ENCODE data around the gene FLT1. TPM values are rescaled to one million over a fixed set of nuclear protein-coding genes. Genes with fewer than 3 reads are reported as not detected.

The FLT1 gene
- total and polyA plus RNA-seq, 11 donors: 13.1 to 73.2 (median 41.1) TPM

GRCh38 chr13:28327373-28328270 lies 167.3 kb downstream of the FLT1 start:
- intact Hi-C loops (cut with DNase I): loop anchor here in 6 of 10 donors (5.0 to 10.0 kb wide), 6 partner anchors 97 to 470 kb away; partner anchors contain the start of gene FLT1 (in 1 of the 6)
- ATAC-seq: no peak
- Histone ChIP-seq H3K36me3 (peaks cover 0 to 32% (median 6%) of the 10 kb centered on the region in 9 donors), H3K4me3 (no peak overlapping the region), H3K27me3 (no peaks in the 10 kb centered on the region), H3K4me1 (peaks cover 4 to 43% (median 27%) of the 10 kb centered on the region in 12 donors), H3K27ac (no peak overlapping the region), H3K9me3 (no peaks in the 10 kb centered on the region)
- WGBS, 4 donors: 90 to 93% (median 91%) methylated on average over 14 of the region's 14 CpGs
- DNase-seq: no peak
- no peak for TF ChIP-seq POLR2A (IDR thresholded peaks at IDR 0.05)
- TF ChIP-seq CTCF (IDR thresholded peaks at IDR 0.05): no peak

GRCh38 chr13:28326056-28326455 lies 168.9 kb downstream of the FLT1 start:
- no peak overlapping the region for H3K4me3 ChIP-seq
- no peak for DNase-seq
- no peak for ATAC-seq
- 72 to 87% (median 80%) methylated on average over 2 of the region's 2 CpGs for WGBS, 4 donors
- TF ChIP-seq POLR2A (IDR thresholded peaks at IDR 0.05): no peak
- no peak for TF ChIP-seq CTCF (IDR thresholded peaks at IDR 0.05)
- no peaks in the 10 kb centered on the region for H3K27me3 ChIP-seq
- H3K36me3 ChIP-seq: peaks cover 0 to 22% (median 0%) of the 10 kb centered on the region in 9 donors
- peak overlapping the region in 1 of 12 donors; percentile 1 for H3K27ac ChIP-seq
- intact Hi-C loops (cut with DNase I): loop anchor here in 6 of 10 donors (5.0 to 10.0 kb wide), 6 partner anchors 99 to 471 kb away; partner anchors contain the start of gene FLT1 (in 1 of the 6)
- H3K4me1 ChIP-seq: peaks cover 4 to 57% (median 33%) of the 10 kb centered on the region in 12 donors
- no peaks in the 10 kb centered on the region for H3K9me3 ChIP-seq

GRCh38 chr13:28325022-28325421 lies 169.9 kb downstream of the FLT1 start:
- Histone ChIP-seq H3K27ac (peak overlapping the region in 9 of 12 donors; percentile 39 to 82 (median 65)), H3K36me3 (peaks cover 0 to 28% (median 0%) of the 10 kb centered on the region in 9 donors), H3K4me1 (peaks cover 4 to 60% (median 31%) of the 10 kb centered on the region in 12 donors), H3K9me3 (no peaks in the 10 kb centered on the region), H3K4me3 (peak overlapping the region in 1 of 12 donors; percentile 11), H3K27me3 (no peaks in the 10 kb centered on the region)
- WGBS, 4 donors: 33 to 45% (median 41%) methylated on average over 2 of the region's 2 CpGs
- intact Hi-C loops (cut with DNase I): loop anchor here in 8 of 10 donors (2.0 to 10.0 kb wide), 8 partner anchors 100 to 472 kb away; partner anchors contain the start of gene FLT1 (in 1 of the 8)
- DNase-seq: peak in 2 of 5 donors; percentile 38 to 46
- peak in 2 of 4 donors; percentile 22 to 55 for ATAC-seq
- no peak for TF ChIP-seq CTCF (IDR thresholded peaks at IDR 0.05)
- no peak for TF ChIP-seq POLR2A (IDR thresholded peaks at IDR 0.05)

Measured in heart left ventricle (tissue), 16 donors.